Measurements from ENCODE around the gene RFX7. TPM values are rescaled to one million over a fixed set of nuclear protein-coding genes. Genes with fewer than 3 reads are reported as not detected.

RFX7 gene
- total RNA-seq, 1 donor from 2014 or later, result 22.3 TPM

GRCh38 chr15:56042982-56043980 is 200.4 kb downstream of the RFX7 start:
- no peak for DNase-seq

- DNase-seq, result no peak
These were observed 201.2 kb downstream of the RFX7 start for GRCh38 chr15:56042498-56042897.

GRCh38 chr15:56042031-56042430 is 201.6 kb downstream of the RFX7 start:
- no peak for DNase-seq

- no peak for DNase-seq
These were observed 203.3 kb downstream of the RFX7 start for GRCh38 chr15:56040081-56041035.

- DNase-seq, result no peak
These were observed 205.0 kb downstream of the RFX7 start for GRCh38 chr15:56038707-56039106.

- DNase-seq, result no peak
These were observed 205.7 kb downstream of the RFX7 start for GRCh38 chr15:56038015-56038414.

Small RNA genes lying within 50 kb of the gene (small RNA-seq; reads per million reads assigned to genes)
- gene CD24P2 (not detected), gene RNU6-1287P (not detected)

Other genes with a start within 250 kb of the RFX7 start
- gene TEX9, start 121.5 kb upstream of the RFX7 start, total RNA-seq, result 23.2 TPM
- gene MNS1, start 221.3 kb upstream of the RFX7 start, total RNA-seq, result 1.9 TPM